Naive thymus-derived CD4-positive, alpha-beta T cell (primary cell): ENCODE measurements around the gene RADX. TPM values are rescaled to one million over a fixed set of nuclear protein-coding genes. Genes with fewer than 3 reads are reported as not detected.

Experiments
- microRNA-seq: library from miRNA; unstranded; fragments of <30 nt; microRNA quantifications from one replicate; pipeline ENCODE4 v1.2.0, GENCODE V29; 2022; ENCODE audit warnings: borderline microRNAs expressed
- polyA plus RNA-seq, 2 donors: library from polyadenylated mRNA; unstranded; fragments of 300-500 nt; fragmentation: Illumina TruSeq; gene quantifications; one replicate each; pipeline ENCODE4 v1.2.3, GENCODE V29; 2021
- total RNA-seq, 6 experiments: library from RNA in 5 of 6; stranded (reverse) in 5 of 6; gene quantifications; 1 replicate in 5 of 6; 2 replicates in 1 of 6; pipeline ENCODE4 v1.2.3 and lab custom pipeline; 2021 to 2026

Gene RADX
- total and polyA plus RNA-seq, 7 experiments from 2014 or later: 2.4 to 12.7 (median 10.4) TPM

Small RNA genes lying within 50 kb of the gene (microRNA-seq; reads per million reads assigned to microRNA genes)
- gene MIR548AN: not detected

Other genes starting within 250 kb of the RADX start
- gene RNF128, start 114.7 kb downstream of the RADX start, total RNA-seq: not detected
- not detected for gene RNF128, start 114.7 kb downstream of the RADX start, polyA plus RNA-seq
- gene TBC1D8B, start 190.7 kb downstream of the RADX start, total RNA-seq: 1 to 10 TPM in 2 of 5 experiments, under 1 TPM in 3; 0.24 to 2.1 (median 0.71) TPM
- gene TBC1D8B, start 190.7 kb downstream of the RADX start, polyA plus RNA-seq: under 1 TPM; 0.26 to 0.39 TPM